Measurements from ENCODE around the gene APOC3.

- no peak for TF ChIP-seq CTCF (conservative IDR thresholded peaks at IDR 0.05; ENCODE audit: low read depth, low read length)
- TF ChIP-seq FOS (IDR thresholded peaks at IDR 0.05; ENCODE audit: low read depth, low read length) = no peak
- TF ChIP-seq RFX5 (IDR thresholded peaks at IDR 0.05; ENCODE audit: low read depth, low read length) = no peak
- TF ChIP-seq RAD21 (IDR thresholded peaks at IDR 0.05; ENCODE audit: low read length) = no peak
- no peak for TF ChIP-seq SMC3 (IDR thresholded peaks at IDR 0.05; ENCODE audit: low read depth, low read length)
- TF ChIP-seq MAZ (IDR thresholded peaks at IDR 0.05; ENCODE audit: borderline replicate concordance, low read depth, low read length) = no peak
- TF ChIP-seq CEBPB (IDR thresholded peaks at IDR 0.05; ENCODE audit: low read depth, low read length) = no peak
- no peak for TF ChIP-seq USF2 (IDR thresholded peaks at IDR 0.05; ENCODE audit: low read depth, low read length)
- no peak for TF ChIP-seq POLR2A (IDR thresholded peaks at IDR 0.05; ENCODE audit: low read depth, low read length)
- TF ChIP-seq MXI1 (IDR thresholded peaks at IDR 0.05; ENCODE audit: borderline replicate concordance, low read depth, low read length) = no peak
- no peak for TF ChIP-seq BHLHE40 (IDR thresholded peaks at IDR 0.05; ENCODE audit: low read depth, low read length)
Observed at GRCh38 chr11:116792869-116793771, 36.6 kb upstream of the APOC3 start.
